SH-SY5Y (cell line): ENCODE data around the gene ZBTB40.

Experiments
- GATA2 ChIP-seq: IDR thresholded peaks from 2 replicates; pipeline ENCODE4 v1.6.1; 2011; ENCODE audit warnings: mild to moderate bottlenecking, low read depth, low read length
- GATA3 ChIP-seq: IDR thresholded peaks from 2 replicates; pipeline ENCODE4 v1.6.1; 2011; ENCODE audit warnings: low read depth, mild to moderate bottlenecking, low read length, moderate library complexity

- TF ChIP-seq GATA2 (no peak), GATA3 (no peak)
Observed at GRCh38 chr1:22404486-22404885, 47.2 kb upstream of the ZBTB40 start.
